8988T (cell line): ENCODE measurements around the gene PPP2R5C.
"Not testable (repeated sequence)": the region's sequence is repeated elsewhere in the genome, so short reads cannot be mapped to it uniquely, and the experiment has no call there.

ENCODE experiments used
- DNase-seq: peaks from one replicate; pipeline ENCODE4 v3.0.0; 2011

The PPP2R5C gene

GRCh38 chr14:101783260-101784016, 21.9 kb downstream of the PPP2R5C start:
- DNase-seq = no peak

DNA sequence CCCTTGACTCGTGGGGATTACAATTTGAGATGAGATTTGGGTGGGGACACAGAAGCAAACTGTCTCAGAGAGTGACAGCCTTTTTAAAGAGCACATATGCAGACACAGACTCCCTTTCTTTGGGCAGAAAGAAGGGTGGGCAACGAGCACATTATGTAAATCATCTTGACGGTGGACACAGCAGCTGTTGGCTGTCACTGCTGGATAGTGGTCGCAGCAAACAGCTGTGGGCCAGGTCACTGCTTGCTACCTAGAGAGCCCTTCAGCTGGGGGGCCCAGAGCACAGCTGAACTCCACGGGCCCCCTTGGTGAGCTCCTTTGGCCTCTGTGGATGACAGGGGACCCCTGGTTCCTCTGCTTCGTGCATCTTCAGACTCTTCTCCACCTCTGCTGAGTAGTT, 23.1 kb downstream of the PPP2R5C start:
- no peak for DNase-seq

DNA sequence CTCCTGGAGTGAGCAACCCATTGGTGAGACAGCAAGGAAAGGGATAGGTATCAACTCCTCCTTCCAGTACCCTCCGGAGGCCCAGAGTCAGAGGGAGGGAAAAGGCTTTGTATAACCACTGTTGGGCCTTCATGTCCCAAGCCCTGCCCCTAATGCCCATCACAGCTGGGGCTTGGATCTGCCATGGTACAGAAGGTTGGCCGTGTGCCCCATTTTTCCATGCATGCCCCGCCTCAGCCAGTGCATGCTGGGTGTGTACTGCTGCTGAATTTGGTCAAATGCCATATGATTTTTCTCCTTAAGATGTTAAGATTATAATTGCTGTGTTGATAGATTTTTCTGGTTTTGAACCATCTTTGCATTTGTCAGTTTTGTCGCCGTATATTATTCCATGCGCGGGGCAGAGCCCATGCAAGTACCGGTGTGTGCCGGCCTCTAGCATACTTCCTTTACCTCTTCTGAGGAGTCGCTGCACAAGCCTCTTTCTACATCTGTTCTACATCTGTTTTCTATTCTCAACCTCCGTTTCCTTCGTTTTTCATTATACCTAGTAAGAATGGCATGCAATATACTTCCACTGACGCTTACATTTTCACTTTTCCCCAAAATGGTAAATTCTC, 26.6 kb downstream of the PPP2R5C start:
- no peak for DNase-seq

DNA sequence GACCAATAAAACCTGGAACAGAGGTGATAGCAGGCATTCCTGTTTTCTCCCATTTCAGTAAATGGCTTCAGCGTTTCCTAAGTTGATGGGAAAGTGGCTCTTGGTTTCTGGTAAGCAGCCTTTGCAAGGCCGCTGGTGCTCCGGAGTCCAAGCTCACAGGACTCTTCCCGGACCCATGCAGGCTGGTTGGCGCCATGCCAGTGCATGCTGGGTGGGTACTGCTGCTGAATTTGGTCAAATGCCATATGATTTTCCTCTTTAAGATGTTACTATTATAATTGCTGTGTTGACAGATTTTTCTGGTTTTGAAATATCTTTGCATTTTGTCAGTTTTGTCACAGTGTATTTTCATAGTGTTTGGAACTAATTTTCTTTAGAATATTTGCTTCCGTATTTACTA, 27.7 kb downstream of the PPP2R5C start:
- no peak for DNase-seq

DNA sequence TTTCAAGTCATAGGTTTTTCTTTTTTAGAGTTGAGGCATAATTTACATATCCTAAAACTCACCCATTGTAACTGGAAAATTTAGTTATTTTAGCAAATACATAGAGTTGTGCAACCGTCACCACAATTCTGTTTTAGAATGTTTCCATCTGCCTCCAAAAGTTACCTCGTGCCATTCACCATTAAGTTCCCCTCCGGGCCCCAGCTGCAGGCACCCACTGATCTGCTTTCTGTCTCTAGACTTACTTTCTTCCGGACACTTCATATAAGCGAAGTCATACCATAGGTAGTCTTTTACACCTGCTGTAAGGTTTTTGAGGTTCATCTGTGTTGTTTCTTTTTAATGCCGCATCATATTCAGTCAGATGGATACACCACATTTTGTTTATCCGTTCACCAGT, 28.7 kb downstream of the PPP2R5C start:
- no peak for DNase-seq

DNA sequence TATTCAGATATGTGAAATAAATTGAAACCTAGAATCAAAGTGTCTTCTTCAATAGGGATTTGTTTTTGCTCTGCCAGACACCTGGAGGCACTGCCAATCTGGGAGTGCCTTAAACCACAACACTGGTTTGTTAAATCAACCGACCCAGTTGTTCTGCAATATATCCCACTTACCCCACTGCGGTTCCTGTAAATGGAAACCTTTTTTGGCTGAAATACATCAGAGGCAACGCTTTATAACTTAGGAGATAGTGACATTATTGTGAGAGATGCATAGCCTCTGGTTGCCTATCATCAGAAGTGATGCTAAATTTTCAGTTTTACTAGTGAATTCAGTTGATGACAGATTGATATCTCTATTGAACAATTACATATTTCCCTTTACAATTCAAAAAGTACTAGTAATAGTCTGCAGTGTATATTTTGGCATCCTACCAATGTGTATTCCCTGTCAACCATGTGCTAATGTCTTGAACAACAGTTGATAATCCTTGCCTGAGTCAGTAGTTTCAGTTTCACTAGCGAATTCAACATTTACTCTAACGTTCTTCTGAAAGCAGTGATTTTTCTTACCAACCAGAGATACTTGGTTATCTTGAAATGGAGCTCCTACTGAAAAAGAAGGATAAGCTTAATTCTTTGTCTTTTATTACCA, 30.5 kb downstream of the PPP2R5C start:
- no peak for DNase-seq

DNA sequence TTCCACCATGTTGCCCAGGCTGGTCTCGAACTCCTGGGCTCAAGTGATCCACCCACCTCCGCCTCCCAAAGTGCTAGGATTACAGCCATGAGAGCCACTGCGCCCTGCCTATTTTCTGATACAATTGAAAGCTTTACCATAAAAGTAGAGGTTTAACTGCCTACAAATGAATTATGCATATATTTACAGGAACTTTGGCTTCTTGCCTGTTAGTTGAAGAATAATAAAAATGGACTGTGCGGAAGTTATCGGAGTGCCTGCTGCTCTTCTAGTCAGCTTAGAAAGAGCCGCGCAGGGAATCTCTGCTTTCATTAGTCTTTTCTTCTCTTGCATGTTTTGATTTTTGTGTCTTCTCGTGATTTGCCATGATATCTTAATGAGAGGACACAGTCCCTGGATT, 34.5 kb downstream of the PPP2R5C start:
- DNase-seq = no peak

DNA sequence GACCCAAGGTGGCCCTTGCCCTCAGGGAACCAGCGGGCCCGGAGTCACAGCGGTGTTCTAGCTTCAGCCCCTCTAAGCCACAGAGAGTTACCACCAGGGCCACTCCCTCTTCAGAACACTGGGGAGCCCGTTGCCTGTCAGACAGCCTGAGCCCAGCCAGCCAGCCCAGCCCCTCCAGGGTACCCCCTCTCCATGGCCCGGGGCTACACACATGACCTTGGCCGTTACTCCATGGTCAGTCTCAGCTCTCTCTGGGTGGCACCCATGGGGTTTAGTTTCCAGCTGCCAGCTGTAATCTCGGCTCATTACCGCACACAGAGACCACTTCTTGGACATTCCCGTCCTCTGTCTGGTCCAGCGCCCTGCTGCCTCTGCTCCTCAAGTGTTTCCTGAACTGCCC, 35.0 kb downstream of the PPP2R5C start:
- DNase-seq = no peak

- DNase-seq = no peak
Measured at GRCh38 chr14:101797856-101798255, 36.3 kb downstream of the PPP2R5C start.

- not testable (repeated sequence) for DNase-seq
Measured at GRCh38 chr14:101804373-101804772, 42.9 kb downstream of the PPP2R5C start.

DNA sequence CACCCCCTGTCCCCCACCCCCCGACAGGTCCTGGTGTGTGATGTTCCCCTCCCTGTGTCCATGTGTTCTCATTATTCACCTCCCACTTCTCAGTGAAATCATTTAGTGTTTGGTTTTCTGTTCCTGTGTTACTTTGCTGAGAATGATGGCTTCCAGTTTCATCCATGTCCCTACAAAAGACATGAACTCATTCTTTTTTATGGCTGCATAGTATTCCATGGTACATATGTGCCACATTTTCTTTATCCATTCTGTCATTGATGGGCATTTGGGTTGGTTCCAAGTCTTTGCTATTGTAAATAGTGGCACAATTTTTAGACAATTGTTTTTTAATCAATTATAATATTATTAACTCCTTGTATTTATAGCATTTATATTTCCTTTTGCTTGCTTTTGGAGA, 44.7 kb downstream of the PPP2R5C start:
- not testable (repeated sequence) for DNase-seq

DNA sequence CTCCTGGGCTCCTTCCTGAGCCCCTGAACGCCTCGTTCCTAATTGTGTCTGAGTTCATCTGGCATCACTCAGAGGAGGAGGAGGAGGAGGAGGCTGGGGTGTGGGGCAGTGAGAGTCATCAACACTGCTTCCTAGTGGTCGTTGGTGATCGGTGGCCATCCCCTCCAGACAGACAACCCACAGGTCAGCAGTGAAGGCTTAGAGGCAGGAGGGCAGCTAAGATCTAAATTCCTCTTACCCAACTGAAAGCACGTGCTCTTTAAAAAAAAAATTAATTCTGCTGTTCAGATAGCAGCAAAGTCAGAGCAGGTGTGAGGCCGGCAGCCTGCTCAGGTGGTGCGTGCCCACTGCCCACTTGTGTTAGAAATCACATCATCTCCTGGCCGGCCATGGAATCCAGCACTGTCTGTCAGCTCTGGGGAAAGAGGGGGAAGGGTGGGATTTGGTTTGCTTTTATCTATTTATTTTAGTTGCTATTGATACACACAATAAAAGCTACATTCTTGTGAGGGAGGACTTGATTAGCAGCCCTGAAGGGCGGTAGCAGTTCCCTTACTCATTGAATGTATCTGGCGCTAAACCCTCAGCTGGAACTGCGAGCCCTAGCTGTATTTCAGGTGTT, 46.6 kb downstream of the PPP2R5C start:
- DNase-seq = no peak

- no peak for DNase-seq
Measured at GRCh38 chr14:101808894-101809670, 47.6 kb downstream of the PPP2R5C start.

DNA sequence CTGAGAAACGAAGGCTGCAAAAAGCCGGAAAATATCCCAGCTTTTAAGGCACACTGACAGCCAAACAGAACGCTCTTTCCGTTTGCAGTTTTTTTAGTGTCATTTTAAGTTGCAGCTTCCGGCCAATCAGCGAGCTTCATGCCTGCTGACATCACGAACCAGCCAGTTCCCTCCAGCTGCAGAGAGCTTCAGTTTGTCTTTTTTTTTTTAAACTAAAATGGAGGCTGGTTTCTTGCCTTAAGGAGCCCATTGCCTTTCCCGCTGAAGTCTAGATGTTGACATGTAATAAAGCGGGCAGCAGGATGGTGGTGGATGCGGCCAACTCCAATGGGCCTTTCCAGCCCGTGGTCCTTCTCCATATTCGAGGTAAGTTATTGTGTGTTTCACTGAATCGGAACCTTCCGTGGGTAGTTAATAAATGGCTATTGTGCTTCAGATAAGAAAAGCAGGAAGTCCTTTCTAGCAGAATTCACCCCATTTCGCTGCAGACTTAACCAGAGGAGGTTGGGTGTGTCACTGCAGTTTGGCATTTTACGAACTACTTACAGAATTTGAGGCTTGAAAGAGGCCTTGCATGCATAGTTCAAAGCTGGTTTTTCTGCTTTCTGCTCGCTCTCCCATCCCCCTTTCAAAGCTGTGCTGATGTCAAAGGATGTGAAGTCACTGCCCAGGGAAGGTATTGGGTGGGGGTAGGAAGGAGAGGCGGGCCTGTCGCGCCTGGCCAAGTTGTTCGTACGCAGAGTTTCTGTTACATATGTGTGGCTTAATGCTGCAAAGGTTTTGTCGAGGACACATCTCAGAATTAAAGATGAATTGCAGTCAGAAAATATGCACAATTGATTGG, 48.4 kb downstream of the PPP2R5C start:
- peak; percentile 57 for DNase-seq

- DNase-seq = no peak
Measured at GRCh38 chr14:101810897-101811621, 49.5 kb downstream of the PPP2R5C start.

- DNase-seq = no peak
Measured at GRCh38 chr14:101812071-101812470, 50.6 kb downstream of the PPP2R5C start.

- DNase-seq = no peak
Measured at GRCh38 chr14:101813171-101813759, 51.8 kb downstream of the PPP2R5C start.

GRCh38 chr14:101813833-101814232, 52.3 kb downstream of the PPP2R5C start:
- DNase-seq = no peak

DNA sequence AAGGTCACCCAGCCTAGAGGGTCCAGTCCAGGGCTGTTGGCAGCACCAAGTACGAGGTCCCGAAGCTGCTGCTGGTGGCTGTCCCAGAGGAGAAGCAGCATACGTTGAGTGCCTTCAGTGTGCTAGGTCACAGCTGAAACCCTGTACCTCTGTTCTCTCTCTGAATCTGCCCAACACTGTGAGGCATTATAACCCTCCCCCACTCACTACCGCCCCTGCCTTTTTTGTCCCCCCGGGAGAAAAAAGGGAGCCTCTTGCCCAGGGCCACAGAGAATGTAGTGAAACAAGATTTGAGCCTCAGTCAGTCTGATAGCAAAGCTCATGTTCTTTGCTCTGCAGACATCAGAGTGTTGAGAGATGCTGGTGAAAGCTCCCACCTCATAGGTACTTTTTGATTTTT, 53.4 kb downstream of the PPP2R5C start:
- no peak for DNase-seq

- DNase-seq = no peak
Measured at GRCh38 chr14:101815994-101816393, 54.5 kb downstream of the PPP2R5C start.

- DNase-seq = no peak
Measured at GRCh38 chr14:101817501-101818001, 56.0 kb downstream of the PPP2R5C start.
